ENCODE results near the gene CDC42EP1.
"Not testable (repeated sequence)": the region's sequence is repeated elsewhere in the genome, so short reads cannot be mapped to it uniquely, and the experiment has no call there.

CDC42EP1 gene

GRCh38 chr22:37581504-37581903 is 21.2 kb downstream of the CDC42EP1 start:
- DNase-seq (ENCODE audit: low read depth, low spot score) = no peak

- no peak for DNase-seq (ENCODE audit: low read depth, low spot score)
These were observed 22.2 kb downstream of the CDC42EP1 start for GRCh38 chr22:37582526-37582925.

- no peak for DNase-seq (ENCODE audit: low read depth, low spot score)
These were observed 28.4 kb downstream of the CDC42EP1 start for GRCh38 chr22:37588546-37589215.

- no peak for DNase-seq (ENCODE audit: low read depth, low spot score)
These were observed 29.4 kb downstream of the CDC42EP1 start for GRCh38 chr22:37589636-37590035.

- not testable (repeated sequence) for DNase-seq (ENCODE audit: low read depth, low spot score)
These were observed 30.8 kb downstream of the CDC42EP1 start for GRCh38 chr22:37591081-37591480.

GRCh38 chr22:37591823-37592404 is 31.6 kb downstream of the CDC42EP1 start:
- DNase-seq (ENCODE audit: low read depth, low spot score) = no peak

GRCh38 chr22:37594237-37594636 is 34.0 kb downstream of the CDC42EP1 start:
- no peak for DNase-seq (ENCODE audit: low read depth, low spot score)

GRCh38 chr22:37599153-37599552 is 38.9 kb downstream of the CDC42EP1 start:
- no peak for DNase-seq (ENCODE audit: low read depth, low spot score)

- no peak for DNase-seq (ENCODE audit: low read depth, low spot score)
These were observed 40.9 kb downstream of the CDC42EP1 start for GRCh38 chr22:37601203-37601539.

- no peak for DNase-seq (ENCODE audit: low read depth, low spot score)
These were observed 41.5 kb downstream of the CDC42EP1 start for GRCh38 chr22:37601540-37602442.

- not testable (repeated sequence) for DNase-seq (ENCODE audit: low read depth, low spot score)
These were observed 42.4 kb downstream of the CDC42EP1 start for GRCh38 chr22:37602546-37603277.

GRCh38 chr22:37604074-37604473 is 43.8 kb downstream of the CDC42EP1 start:
- no peak for DNase-seq (ENCODE audit: low read depth, low spot score)

- no peak for DNase-seq (ENCODE audit: low read depth, low spot score)
These were observed 44.6 kb downstream of the CDC42EP1 start for GRCh38 chr22:37604875-37605274.

GRCh38 chr22:37607010-37607934 is 47.0 kb downstream of the CDC42EP1 start:
- DNase-seq (ENCODE audit: low read depth, low spot score) = peak; percentile 86

- no peak for DNase-seq (ENCODE audit: low read depth, low spot score)
These were observed 47.7 kb downstream of the CDC42EP1 start for GRCh38 chr22:37607935-37608476.

- peak; percentile 86 for DNase-seq (ENCODE audit: low read depth, low spot score)
These were observed 48.4 kb downstream of the CDC42EP1 start, which contains the start of gene GGA1 for GRCh38 chr22:37608477-37609239. Gene GGA1 (plus strand): TSS chr22:37608834. CDS start chr22:37608861, 27 bp downstream.

- no peak for DNase-seq (ENCODE audit: low read depth, low spot score)
These were observed 49.2 kb downstream of the CDC42EP1 start for GRCh38 chr22:37609240-37610152.

GRCh38 chr22:37610153-37610475 is 49.8 kb downstream of the CDC42EP1 start:
- not testable (repeated sequence) for DNase-seq (ENCODE audit: low read depth, low spot score)
